Transverse colon (tissue), 3 donors: ENCODE measurements around the gene RTTN.

ENCODE experiments used
- POLR2A ChIP-seq: fragments of 450-650 bp; IDR thresholded peaks from one replicate; pipeline ENCODE4 v1.6.1; 2016; ENCODE audit warnings: antibody characterized with exemption, mild to moderate bottlenecking, moderate library complexity
- TF ChIP-seq, protein P1 (sequence below), 5 experiments: fragments of 200-600 bp in 3 of 5; fragments of 450-650 bp in 2 of 5; sonication (generic) in 3 of 5; IDR thresholded peaks; 1 replicate in 2 of 5; 2 replicates in 3 of 5; pipeline ENCODE4 v1.5.1; 2016 to 2017; ENCODE audit warnings: antibody characterized with exemption in 5 of 5, inconsistent platforms in 3 of 5, mild to moderate bottlenecking in 2 of 5, moderate library complexity in 1 of 5

- TF ChIP-seq, protein P1, sequence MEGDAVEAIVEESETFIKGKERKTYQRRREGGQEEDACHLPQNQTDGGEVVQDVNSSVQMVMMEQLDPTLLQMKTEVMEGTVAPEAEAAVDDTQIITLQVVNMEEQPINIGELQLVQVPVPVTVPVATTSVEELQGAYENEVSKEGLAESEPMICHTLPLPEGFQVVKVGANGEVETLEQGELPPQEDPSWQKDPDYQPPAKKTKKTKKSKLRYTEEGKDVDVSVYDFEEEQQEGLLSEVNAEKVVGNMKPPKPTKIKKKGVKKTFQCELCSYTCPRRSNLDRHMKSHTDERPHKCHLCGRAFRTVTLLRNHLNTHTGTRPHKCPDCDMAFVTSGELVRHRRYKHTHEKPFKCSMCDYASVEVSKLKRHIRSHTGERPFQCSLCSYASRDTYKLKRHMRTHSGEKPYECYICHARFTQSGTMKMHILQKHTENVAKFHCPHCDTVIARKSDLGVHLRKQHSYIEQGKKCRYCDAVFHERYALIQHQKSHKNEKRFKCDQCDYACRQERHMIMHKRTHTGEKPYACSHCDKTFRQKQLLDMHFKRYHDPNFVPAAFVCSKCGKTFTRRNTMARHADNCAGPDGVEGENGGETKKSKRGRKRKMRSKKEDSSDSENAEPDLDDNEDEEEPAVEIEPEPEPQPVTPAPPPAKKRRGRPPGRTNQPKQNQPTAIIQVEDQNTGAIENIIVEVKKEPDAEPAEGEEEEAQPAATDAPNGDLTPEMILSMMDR (IDR thresholded peaks at IDR 0.05): no peak
- no peak for TF ChIP-seq POLR2A
These were observed 66.3 kb downstream of the RTTN start for GRCh38 chr18:70139138-70139537.
